ENCODE measurements around the gene IPO4.

Gene IPO4

DNA sequence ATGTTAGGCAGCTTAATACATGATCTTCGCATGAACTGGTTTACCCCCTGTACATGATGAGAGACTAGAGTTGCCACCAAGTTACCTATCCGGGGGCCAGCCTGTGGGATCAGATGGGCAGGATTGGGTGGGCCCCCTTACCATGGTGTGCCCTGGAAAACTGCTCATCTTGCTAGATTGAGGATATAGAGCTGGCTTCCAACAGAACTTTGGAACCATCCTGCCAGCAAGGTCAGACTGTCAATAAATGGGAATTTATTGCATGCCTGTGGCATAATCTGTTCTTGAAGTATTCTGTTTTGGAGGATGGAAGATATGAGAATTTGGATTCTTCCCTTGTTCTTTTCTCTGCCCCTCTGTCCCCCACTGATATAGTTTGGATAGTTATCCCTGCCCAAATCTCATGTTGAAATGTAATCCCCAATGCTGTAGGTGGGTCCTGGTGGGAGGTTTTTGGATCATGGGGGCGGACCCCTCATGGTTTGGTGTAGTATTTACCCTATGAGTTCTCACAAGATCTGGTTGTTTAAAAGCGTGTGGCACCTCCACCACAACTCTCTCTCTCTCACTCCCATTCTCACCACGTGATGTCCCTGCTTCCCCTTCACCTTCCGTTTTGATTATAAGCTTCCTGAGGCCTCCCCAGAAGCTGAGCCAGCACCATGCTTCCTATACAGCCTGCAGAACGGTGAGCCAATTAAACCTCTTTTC, 10.4 kb upstream of the IPO4 start:
- H3K27ac ChIP-seq = no peak overlapping the region
- TF ChIP-seq, protein P1, sequence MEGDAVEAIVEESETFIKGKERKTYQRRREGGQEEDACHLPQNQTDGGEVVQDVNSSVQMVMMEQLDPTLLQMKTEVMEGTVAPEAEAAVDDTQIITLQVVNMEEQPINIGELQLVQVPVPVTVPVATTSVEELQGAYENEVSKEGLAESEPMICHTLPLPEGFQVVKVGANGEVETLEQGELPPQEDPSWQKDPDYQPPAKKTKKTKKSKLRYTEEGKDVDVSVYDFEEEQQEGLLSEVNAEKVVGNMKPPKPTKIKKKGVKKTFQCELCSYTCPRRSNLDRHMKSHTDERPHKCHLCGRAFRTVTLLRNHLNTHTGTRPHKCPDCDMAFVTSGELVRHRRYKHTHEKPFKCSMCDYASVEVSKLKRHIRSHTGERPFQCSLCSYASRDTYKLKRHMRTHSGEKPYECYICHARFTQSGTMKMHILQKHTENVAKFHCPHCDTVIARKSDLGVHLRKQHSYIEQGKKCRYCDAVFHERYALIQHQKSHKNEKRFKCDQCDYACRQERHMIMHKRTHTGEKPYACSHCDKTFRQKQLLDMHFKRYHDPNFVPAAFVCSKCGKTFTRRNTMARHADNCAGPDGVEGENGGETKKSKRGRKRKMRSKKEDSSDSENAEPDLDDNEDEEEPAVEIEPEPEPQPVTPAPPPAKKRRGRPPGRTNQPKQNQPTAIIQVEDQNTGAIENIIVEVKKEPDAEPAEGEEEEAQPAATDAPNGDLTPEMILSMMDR (conservative IDR thresholded peaks at IDR 0.05) = no peak

DNA sequence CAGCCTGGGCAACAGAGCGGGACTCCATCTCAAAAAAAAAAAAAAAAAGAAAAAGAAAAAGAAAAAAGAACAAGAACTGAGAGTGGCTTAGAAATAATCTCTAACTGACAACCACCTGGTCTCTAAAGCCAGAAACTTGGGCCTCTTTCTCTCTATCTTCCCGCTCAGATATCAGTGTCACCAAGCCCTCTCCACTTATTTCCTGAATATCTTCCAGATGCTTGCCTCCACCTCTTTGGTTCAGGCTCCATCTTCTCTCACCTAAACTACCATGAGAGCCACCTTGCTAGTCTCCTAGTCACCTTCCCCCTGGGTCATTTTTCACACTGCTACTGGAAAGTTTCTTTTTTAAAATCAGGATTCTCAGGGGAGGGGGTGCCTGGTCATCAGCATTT, 8.4 kb upstream of the IPO4 start:
- peak overlapping the region; percentile 96; the same call in 1 of the 2 replicates for H3K27ac ChIP-seq
- TF ChIP-seq, protein P1 (conservative IDR thresholded peaks at IDR 0.05) = no peak

DNA sequence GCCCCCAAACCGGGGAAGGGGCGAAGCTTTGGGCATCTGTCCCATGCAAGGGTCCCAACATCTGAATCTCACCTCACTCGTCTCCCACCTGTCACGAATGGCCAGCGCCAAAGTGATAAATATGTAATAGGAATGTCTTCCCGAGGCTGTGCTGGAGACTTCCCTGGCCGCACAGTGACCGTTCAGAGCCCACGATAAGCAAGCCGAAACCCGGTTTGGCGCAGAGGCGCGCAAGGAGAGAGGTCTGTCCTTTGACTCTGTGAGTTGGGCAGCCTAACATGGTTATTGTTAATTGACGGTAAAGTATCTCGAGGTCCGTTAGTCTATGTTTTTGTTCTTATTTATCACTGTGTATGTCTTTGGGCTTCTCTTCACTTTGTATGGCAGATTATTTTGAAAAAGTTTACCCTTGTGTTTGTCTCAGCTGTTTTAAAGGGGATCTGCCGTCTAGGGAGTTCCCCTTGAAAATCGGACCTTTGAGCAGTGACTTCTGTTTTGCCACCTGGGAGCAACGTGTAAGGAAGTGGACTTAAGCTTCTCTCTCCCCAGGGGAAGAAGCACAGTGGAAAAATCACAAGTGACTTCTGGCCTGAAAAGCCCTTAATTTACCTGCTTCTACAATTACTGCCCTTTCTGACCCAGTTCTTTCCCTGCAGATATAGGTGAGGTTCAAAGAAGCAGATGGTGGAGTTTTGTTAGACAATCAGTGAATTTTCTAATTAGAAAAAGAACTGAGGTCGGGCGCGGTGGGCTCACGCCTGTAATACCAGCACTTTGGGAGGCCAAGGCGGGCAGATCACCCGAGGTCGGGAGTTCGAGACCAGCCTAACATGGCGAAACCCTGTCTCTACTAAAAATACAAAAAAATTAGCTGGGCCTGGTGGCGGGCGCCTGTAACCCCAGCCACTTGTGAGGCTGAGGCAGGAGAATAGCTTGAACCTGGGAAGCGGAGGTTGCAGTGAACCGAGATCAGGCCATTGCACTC, 7.7 kb upstream of the IPO4 start:
- TF ChIP-seq, protein P1 (conservative IDR thresholded peaks at IDR 0.05) = no peak
- peak overlapping the region; percentile 96 for H3K27ac ChIP-seq

DNA sequence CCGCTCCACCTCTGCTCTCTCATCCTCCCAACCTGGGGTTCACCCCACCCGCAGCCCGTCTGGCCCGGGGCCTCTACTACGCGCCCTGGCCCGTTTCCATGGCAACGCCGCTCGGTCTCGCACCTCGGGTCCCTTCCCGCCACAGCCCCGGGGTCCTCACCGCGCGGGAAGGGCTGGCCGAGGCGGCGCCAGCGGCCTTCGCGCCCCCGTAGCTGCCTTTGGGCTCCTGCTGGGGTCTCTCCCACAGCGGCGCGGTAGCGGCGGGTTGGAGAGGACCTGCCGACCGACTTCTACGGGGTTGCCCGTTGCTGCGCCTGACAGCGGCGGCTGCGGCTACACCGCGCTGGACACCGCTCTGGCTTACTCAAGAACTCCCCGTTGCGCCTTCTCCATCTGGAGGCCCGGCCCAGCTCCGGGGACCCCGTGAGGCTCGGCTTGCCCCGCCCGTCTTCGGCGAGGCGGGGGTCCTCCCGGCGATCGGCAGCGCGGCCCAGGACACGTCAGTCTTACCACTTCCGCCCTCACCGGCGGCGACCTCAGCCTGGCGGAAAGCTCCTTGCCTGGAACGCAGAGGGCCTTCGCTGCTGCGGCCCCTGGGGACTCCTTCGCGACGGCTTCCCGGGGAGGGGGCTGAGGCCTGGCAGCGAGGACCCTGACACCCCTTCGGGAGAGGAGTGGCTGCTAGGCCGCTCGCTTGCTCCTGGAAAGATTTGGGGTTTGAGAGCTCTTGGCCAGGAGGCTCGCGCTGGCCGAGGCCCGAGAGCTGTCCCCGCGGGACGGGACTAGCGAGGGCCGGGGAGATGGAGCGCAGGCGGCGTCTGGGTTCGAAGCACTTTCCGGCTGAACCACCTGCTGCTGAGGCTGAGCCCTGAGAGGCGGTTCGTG, 6.8 kb upstream of the IPO4 start, which contains the start of gene TM9SF1:
TSS of gene TM9SF1 (minus strand) at position 256 of the 885 bp plus-strand sequence. CDS start 422 bp downstream, outside the sequence.
- peak within 1 kb of the TSS; percentile 96 for H3K27ac ChIP-seq
- TF ChIP-seq, protein P1 (conservative IDR thresholded peaks at IDR 0.05) = no peak

DNA sequence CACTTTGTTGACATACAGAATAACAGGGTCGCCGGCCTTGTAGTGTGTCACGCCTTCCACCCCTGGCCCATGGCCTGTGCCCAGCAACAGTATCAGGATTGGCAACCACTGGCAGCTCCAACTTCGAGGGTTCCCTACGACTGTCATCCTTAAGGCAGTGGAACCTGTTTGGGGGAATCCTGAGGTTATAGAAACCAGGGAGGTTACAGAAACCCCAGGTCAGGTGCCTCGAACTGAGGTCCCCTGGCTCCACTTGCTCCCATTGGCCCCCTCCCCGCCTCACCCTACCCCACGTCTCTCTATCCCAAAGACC, 6.2 kb upstream of the IPO4 start:
- peak overlapping the region; percentile 96 for H3K27ac ChIP-seq
- TF ChIP-seq, protein P1 (conservative IDR thresholded peaks at IDR 0.05) = no peak

DNA sequence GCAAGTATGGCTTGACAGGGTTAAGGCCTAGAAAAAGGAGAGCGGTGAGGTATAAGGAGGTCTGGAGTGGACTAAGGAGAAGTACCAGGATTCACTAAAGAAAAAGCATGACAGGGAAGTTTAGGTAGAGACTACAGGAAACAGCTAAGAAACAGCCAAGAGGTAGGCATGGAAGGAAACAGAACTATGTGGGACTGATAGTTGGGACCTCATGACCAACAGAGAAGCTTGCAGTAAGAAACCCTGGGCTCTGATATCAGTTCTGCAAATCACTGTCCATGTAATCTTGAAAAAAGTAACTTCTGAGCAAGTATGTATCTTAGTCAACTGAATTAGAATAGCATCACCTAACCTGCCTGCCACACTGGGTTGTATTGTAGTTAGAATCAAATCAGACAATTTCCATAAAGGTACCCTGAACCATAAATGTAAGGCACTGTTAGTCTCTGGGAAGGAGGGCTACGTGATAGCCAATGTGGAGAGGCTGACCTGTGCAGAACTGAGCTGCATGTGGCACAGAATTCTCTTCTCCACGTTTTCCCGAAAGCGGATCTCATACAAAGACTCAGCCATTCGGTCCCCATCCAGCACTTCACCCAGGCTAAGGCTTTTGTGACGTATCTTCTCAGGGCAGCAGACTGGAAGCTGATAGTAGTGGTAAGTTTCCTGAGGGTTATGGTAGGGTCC, 5.7 kb upstream of the IPO4 start:
- TF ChIP-seq, protein P1 (conservative IDR thresholded peaks at IDR 0.05) = no peak
- peak overlapping the region; percentile 96 for H3K27ac ChIP-seq
